Body of pancreas (tissue), 4 donors: ENCODE data around the gene ULK4. TPM values are rescaled to one million over a fixed set of nuclear protein-coding genes. Genes with fewer than 3 reads are reported as not detected.

Experiments used
- ATAC-seq: fragments of 150-250 bp; one replicate; pipeline ENCODE4 v1.9.1; 2016
- DNase-seq, 4 donors: peaks; one replicate each; pipeline ENCODE4 v3.0.0-alpha.2; 2019
- H3K27ac ChIP-seq, 4 donors: fragments of 200-600 bp; sonication (generic); 1 replicate in 3 of 4; 2 replicates in 1 of 4; pipeline versions ENCODE4 v1.5.1 to v1.6.1; 2016 to 2019; ENCODE audit warnings: mild to moderate bottlenecking in 1 of 4, mixed read lengths in 1 of 4, moderate library complexity in 1 of 4
- H3K27me3 ChIP-seq, 2 donors: fragments of 200-600 bp; sonication (generic); one replicate each; pipeline ENCODE4 v1.6.0; 2016; ENCODE audit warnings: mild to moderate bottlenecking in 1 of 2
- H3K36me3 ChIP-seq, 2 donors: fragments of 200-600 bp; sonication (generic); replicated peaks in 1 of 2; 2 replicates each; pipeline ENCODE4 v1.5.1; 2016; ENCODE audit warnings: low read depth in 2 of 2; ENCODE audit not compliant: insufficient read depth in 1 of 2
- H3K4me1 ChIP-seq: fragments of 200-600 bp; sonication (generic); one replicate; pipeline ENCODE4 v1.6.0; 2016
- H3K4me3 ChIP-seq, 2 donors: fragments of 200-600 bp; sonication (generic); 1 replicate in 1 of 2; 2 replicates in 1 of 2; pipeline ENCODE4 v1.5.1; 2016 to 2019
- H3K9me3 ChIP-seq, 3 donors: fragments of 200-600 bp; sonication (generic); 1 replicate in 2 of 3; 2 replicates in 1 of 3; pipeline ENCODE4 v1.5.1; 2016
- CTCF ChIP-seq, 7 experiments: fragments of 450-650 bp in 4 of 7; fragments of 200-600 bp in 3 of 7; sonication (generic) in 3 of 7; IDR thresholded peaks; one replicate each; pipeline ENCODE4 v1.5.1; 2016 to 2019; ENCODE audit warnings: antibody characterized with exemption in 7 of 7
- POLR2A ChIP-seq, 3 donors: fragments of 450-650 bp; IDR thresholded peaks; one replicate each; pipeline ENCODE4 v1.6.1; 2016; ENCODE audit warnings: antibody characterized with exemption in 3 of 3, mild to moderate bottlenecking in 2 of 3
- WGBS, 2 donors: methylation state at CpG; one replicate each; pipeline ENCODE4 v1.1.5; 2017; 5-methylcytosine and 5-hydroxymethylcytosine counted together
- intact Hi-C: fragments of 100-400 bp; cut with DNase I; formaldehyde crosslinking; loops from one replicate; pipeline ENCODE4 v1.15.1; 2023
- total RNA-seq, 2 donors: library from RNA; depleted of rRNA; stranded (reverse); fragments of >200 nt; gene quantifications; one replicate each; pipeline ENCODE4 v1.1.0, GENCODE V29; 2016

ULK4 gene
- total RNA-seq, 2 donors from 2014 or later = 7.3 to 12.5 TPM

- intact Hi-C loops = no loop called here
- Histone ChIP-seq H3K27ac (no peak overlapping the region), H3K9me3 (no peaks in the 10 kb centered on the region), H3K4me3 (no peak overlapping the region), H3K4me1 (peaks cover 15% of the 10 kb centered on the region), H3K27me3 (no peaks in the 10 kb centered on the region), H3K36me3 (no peaks in the 10 kb centered on the region)
- no peak for DNase-seq
- TF ChIP-seq POLR2A (IDR thresholded peaks at IDR 0.05) (no peak), CTCF (IDR thresholded peaks at IDR 0.05) (no peak)
- ATAC-seq = no peak
Measured at GRCh38 chr3:41632700-41633099, 329.2 kb downstream of the ULK4 start.

GRCh38 chr3:41630708-41631107 is 331.2 kb downstream of the ULK4 start:
- Histone ChIP-seq H3K4me3 (no peak overlapping the region), H3K27me3 (no peaks in the 10 kb centered on the region), H3K27ac (no peak overlapping the region), H3K9me3 (no peaks in the 10 kb centered on the region), H3K4me1 (peaks cover 23% of the 10 kb centered on the region), H3K36me3 (no peaks in the 10 kb centered on the region)
- ATAC-seq (no peak), DNase-seq (no peak)
- TF ChIP-seq CTCF (IDR thresholded peaks at IDR 0.05) = no peak
- no peak for TF ChIP-seq POLR2A (IDR thresholded peaks at IDR 0.05)
- intact Hi-C loops = no loop called here

GRCh38 chr3:41629986-41630385 is 331.9 kb downstream of the ULK4 start:
- no peak overlapping the region for H3K27ac ChIP-seq
- no peaks in the 10 kb centered on the region for H3K27me3 ChIP-seq
- no peaks in the 10 kb centered on the region for H3K36me3 ChIP-seq
- no peak for DNase-seq
- no peak for TF ChIP-seq POLR2A (IDR thresholded peaks at IDR 0.05)
- no peak for TF ChIP-seq CTCF (IDR thresholded peaks at IDR 0.05)
- WGBS, 2 donors = 97 to 100% methylated on average over 1 of the region's 1 CpG
- no peak overlapping the region for H3K4me3 ChIP-seq
- ATAC-seq = no peak
- intact Hi-C loops = no loop called here
- peaks cover 23% of the 10 kb centered on the region for H3K4me1 ChIP-seq
- no peaks in the 10 kb centered on the region for H3K9me3 ChIP-seq

GRCh38 chr3:41629072-41629471 is 332.8 kb downstream of the ULK4 start:
- no peak for TF ChIP-seq CTCF (IDR thresholded peaks at IDR 0.05)
- TF ChIP-seq POLR2A (IDR thresholded peaks at IDR 0.05) = no peak
- Histone ChIP-seq H3K4me1 (peaks cover 23% of the 10 kb centered on the region), H3K36me3 (no peaks in the 10 kb centered on the region), H3K4me3 (no peak overlapping the region), H3K27me3 (no peaks in the 10 kb centered on the region), H3K9me3 (no peaks in the 10 kb centered on the region), H3K27ac (no peak overlapping the region)
- WGBS, 2 donors = 89 to 91% methylated on average over 4 of the region's 4 CpGs
- intact Hi-C loops = no loop called here
- no peak for ATAC-seq
- no peak for DNase-seq

- Histone ChIP-seq H3K9me3 (no peaks in the 10 kb centered on the region), H3K27me3 (no peaks in the 10 kb centered on the region), H3K4me3 (no peak overlapping the region), H3K4me1 (peaks cover 27% of the 10 kb centered on the region), H3K36me3 (no peaks in the 10 kb centered on the region), H3K27ac (no peak overlapping the region)
- intact Hi-C loops = no loop called here
- 38 to 41% methylated on average over 5 of the region's 5 CpGs for WGBS, 2 donors
- ATAC-seq (peak; percentile 81), DNase-seq (peak in 1 of 4 donors; percentile 7)
- no peak for TF ChIP-seq CTCF (IDR thresholded peaks at IDR 0.05)
- no peak for TF ChIP-seq POLR2A (IDR thresholded peaks at IDR 0.05)
Measured at GRCh38 chr3:41627477-41628087, 334.3 kb downstream of the ULK4 start.
